ENCODE results near the gene CBFA2T3. TPM values are rescaled to one million over a fixed set of nuclear protein-coding genes. Genes with fewer than 3 reads are reported as not detected.

The CBFA2T3 gene
- total and polyA plus RNA-seq, 2 of the 8 experiments (the other 6 are each of a cell fraction or from before 2014, with no cell fraction given), result 0.51 to 1.3 TPM

GRCh38 chr16:89003831-89004208, 26.8 kb upstream of the CBFA2T3 start:
- Histone ChIP-seq H4K91ac (replicated peaks; ENCODE audit: insufficient read length, low read length) (no peak overlapping the region), H3K56ac (replicated peaks; ENCODE audit: insufficient read length, low read depth, low read length) (no peak overlapping the region), H4K5ac (ENCODE audit: insufficient read length, low read depth, low read length) (no peak overlapping the region), H2BK5ac (ENCODE audit: low read depth, low read length) (no peak overlapping the region), H3K9ac (replicated peaks in 1 of 4; ENCODE audit: extremely low read depth in 1 of 4, low read depth in 3 of 4, low read length in 3 of 4) (no peak overlapping the region), H3K4me1 (replicated peaks in 1 of 4; ENCODE audit: control insufficient read depth in 3 of 4, insufficient read depth in 4 of 4, low read length in 3 of 4) (peaks cover 0 to 11% (median 5%) of the 10 kb centered on the region in 4 experiments; a peak in 5 of 7 replicates), H4K8ac (ENCODE audit: extremely low read depth, insufficient read depth, low read length) (no peak overlapping the region), H3K23me2 (ENCODE audit: low read depth, low read length) (no peaks in the 10 kb centered on the region), H3K14ac (ENCODE audit: insufficient read length) (no peak overlapping the region), H2BK20ac (ENCODE audit: low read length) (no peak overlapping the region), H3K4me2 (ENCODE audit: insufficient read depth in 1 of 2, low read depth in 2 of 2, low read length in 2 of 2) (no peak overlapping the region), H3K79me2 (ENCODE audit: control insufficient read depth in 1 of 2, insufficient read depth in 2 of 2, low read length in 2 of 2) (no peaks in the 10 kb centered on the region), H3K23ac (ENCODE audit: insufficient read length) (no peak overlapping the region), H3K4me3 (ENCODE audit: extremely low read depth in 1 of 4, insufficient read depth in 2 of 4, low read depth in 3 of 4, low read length in 4 of 4) (no peak overlapping the region), H2AFZ (ENCODE audit: low read length) (no peak overlapping the region), H2AK5ac (ENCODE audit: low read depth, low read length) (no peak overlapping the region), H3K4ac (replicated peaks; ENCODE audit: insufficient read length, low read depth, low read length) (no peak overlapping the region), H2BK15ac (ENCODE audit: low read length) (no peak overlapping the region), H3K36me3 (ENCODE audit: control insufficient read depth in 2 of 4, insufficient read depth in 4 of 4, low read length in 3 of 4) (no peaks in the 10 kb centered on the region), H3K27me3 (replicated peaks in 1 of 4; ENCODE audit: control insufficient read depth in 3 of 4, extremely low read depth in 1 of 4, insufficient read depth in 3 of 4, low read length in 3 of 4) (peaks cover 0 to 18% (median 11%) of the 10 kb centered on the region in 4 experiments; a peak in 6 of 7 replicates), H3K27ac (ENCODE audit: low read depth, low read length) (no peak overlapping the region), H2BK12ac (ENCODE audit: low read depth, low read length) (no peak overlapping the region), H3K9me3 (ENCODE audit: insufficient read depth in 2 of 2, low read depth in 1 of 2, low read length in 1 of 2) (peaks cover 0 to 10% of the 10 kb centered on the region in 2 experiments; a peak in 2 of 4 replicates), H2BK120ac (replicated peaks; ENCODE audit: low read depth, low read length) (no peak overlapping the region), H3K18ac (ENCODE audit: extremely low read depth, low read length) (no peak overlapping the region), H3K79me1 (ENCODE audit: low read depth, low read length) (no peaks in the 10 kb centered on the region), H4K20me1 (replicated peaks in 1 of 2; ENCODE audit: control insufficient read depth in 1 of 2, insufficient read depth in 2 of 2, low read length in 2 of 2) (no peaks in the 10 kb centered on the region)
- DNase-seq (ENCODE audit: low read depth in 1 of 2, low spot score in 2 of 2) (no peak), FAIRE-seq (no peak)
- ChIA-PET CTCF (ENCODE audit: partially characterized antibody) (interaction anchor here (0.8 kb wide), 1 partner anchor 28 kb away, joined by 3 read pairs; no protein-coding TSS in a partner anchor), POLR2A (ENCODE audit: partially characterized antibody) (no interaction called here)
- 71% methylated on average over 9 of the region's 11 CpGs; no CpG with 5 or more reads in 1 of the 2 experiments for WGBS, 2 experiments (ENCODE audit: extremely low coverage in 1 of 2, insufficient coverage in 1 of 2, insufficient read length in 1 of 2, insufficient replicate concordance in 2 of 2, low coverage in 1 of 2, low lambda C conversion rate in 2 of 2, missing lambda C conversion rate in 1 of 2)
- no peak for TF ChIP-seq SIN3A (conservative IDR thresholded peaks at IDR 0.05 in 1 of 2, IDR thresholded peaks at IDR 0.05 in 1 of 2; ENCODE audit: low read depth in 1 of 2, low read length in 2 of 2)
- TF ChIP-seq RNF2 (IDR thresholded peaks at IDR 0.05; ENCODE audit: borderline replicate concordance, low read depth, low read length, missing control alignments, poor library complexity, severe bottlenecking), result no peak
- no peak for TF ChIP-seq CHD1 (IDR thresholded peaks at IDR 0.05; ENCODE audit: low read depth, low read length)
- TF ChIP-seq RBBP5 (IDR thresholded peaks at IDR 0.05; ENCODE audit: borderline replicate concordance, low read depth, low read length), result no peak
- TF ChIP-seq KDM4A (IDR thresholded peaks at IDR 0.05; ENCODE audit: low read depth, low read length, severe bottlenecking), result no peak
- no peak for TF ChIP-seq HDAC2 (IDR thresholded peaks at IDR 0.05; ENCODE audit: borderline replicate concordance in 1 of 2, low read depth in 2 of 2, low read length in 2 of 2)
- no peak for TF ChIP-seq HDAC6 (IDR thresholded peaks at IDR 0.05; ENCODE audit: low read depth, low read length)
- TF ChIP-seq ZNF274 (IDR thresholded peaks at IDR 0.05; ENCODE audit: borderline replicate concordance, extremely low read depth, low read length), result no peak
- TF ChIP-seq EZH2 (IDR thresholded peaks at IDR 0.05; ENCODE audit: low read depth, low read length, severe bottlenecking), result no peak
- TF ChIP-seq SRF (IDR thresholded peaks at IDR 0.05; ENCODE audit: low read depth, low read length), result no peak
- TF ChIP-seq BRCA1 (IDR thresholded peaks at IDR 0.05; ENCODE audit: low read depth, low read length), result no peak
- no peak for TF ChIP-seq CREB1 (IDR thresholded peaks at IDR 0.05)
- no peak for TF ChIP-seq MAX (IDR thresholded peaks at IDR 0.05)
